Progenitor cell of endocrine pancreas (in vitro differentiated cells): ENCODE data around the gene OR6B2. TPM values are rescaled to one million over a fixed set of nuclear protein-coding genes. Genes with fewer than 3 reads are reported as not detected.
"Not testable (repeated sequence)": the region's sequence is repeated elsewhere in the genome, so short reads cannot be mapped to it uniquely, and the experiment has no call there.

ENCODE experiments used
- DNase-seq: peaks from one replicate; pipeline ENCODE4 v3.0.0; 2021; ENCODE audit warnings: low spot score; ENCODE audit not compliant: unreplicated experiment
- H3K27ac Mint-ChIP-seq: 2 replicates; pipeline ENCODE4 v1.8.0; 2021; ENCODE audit warnings: mild to moderate bottlenecking, moderate library complexity, mixed read lengths
- H3K27me3 Mint-ChIP-seq: 2 replicates; pipeline ENCODE4 v1.8.0; 2021; ENCODE audit warnings: mixed read lengths
- H3K36me3 Mint-ChIP-seq: 2 replicates; pipeline ENCODE4 v1.8.0; 2022; ENCODE audit warnings: mixed read lengths; ENCODE audit not compliant: insufficient read depth
- H3K4me1 Mint-ChIP-seq: 2 replicates; pipeline ENCODE4 v1.8.0; 2021; ENCODE audit warnings: low read depth, mixed read lengths
- H3K4me3 Mint-ChIP-seq: 2 replicates; pipeline ENCODE4 v1.8.0; 2021; ENCODE audit warnings: low read depth, mild to moderate bottlenecking, moderate library complexity, mixed read lengths
- H3K9me3 Mint-ChIP-seq: 2 replicates; pipeline ENCODE4 v1.8.0; 2021; ENCODE audit warnings: low read depth, mixed read lengths
- total RNA-seq: library from RNA; stranded (reverse); gene quantifications from 2 replicates; pipeline ENCODE4 v1.2.1, GENCODE V29; 2021
- TF ChIP-seq, protein P1 (sequence below): fragments of 200-600 bp; sonication (generic); IDR thresholded peaks from one replicate; pipeline ENCODE4 v1.5.0; 2021; ENCODE audit warnings: antibody characterized with exemption, mild to moderate bottlenecking; ENCODE audit not compliant: unreplicated experiment

Gene OR6B2
- total RNA-seq, 1 donor from 2014 or later, result not detected

DNA sequence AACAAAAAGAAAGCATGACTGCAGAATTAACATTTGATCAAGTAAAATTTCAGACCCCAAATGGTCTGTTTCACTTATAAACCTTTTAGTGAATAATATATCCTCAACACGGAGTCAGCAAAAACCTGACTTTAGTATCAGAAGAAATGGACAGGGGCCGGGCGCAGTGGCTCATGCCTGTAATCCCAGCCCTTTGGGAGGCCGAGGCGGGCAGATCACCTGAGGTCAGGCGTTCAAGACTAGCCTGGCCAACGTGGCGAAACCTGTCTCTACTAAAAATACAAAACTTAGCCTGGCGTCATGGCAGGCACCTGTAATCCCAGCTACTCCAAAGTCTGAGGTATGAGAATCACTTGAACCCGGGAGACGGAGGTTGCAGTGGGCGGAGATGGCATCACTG is 20.0 kb upstream of the OR6B2 start:
- Mint-ChIP-seq H3K27me3 (peaks cover 69% of the 10 kb centered on the region), H3K4me3 (no peak overlapping the region), H3K9me3 (no peaks in the 10 kb centered on the region), H3K4me1 (peaks cover 1% of the 10 kb centered on the region), H3K36me3 (no peaks in the 10 kb centered on the region), H3K27ac (no peak overlapping the region)
- no peak for DNase-seq
- TF ChIP-seq, protein P1, sequence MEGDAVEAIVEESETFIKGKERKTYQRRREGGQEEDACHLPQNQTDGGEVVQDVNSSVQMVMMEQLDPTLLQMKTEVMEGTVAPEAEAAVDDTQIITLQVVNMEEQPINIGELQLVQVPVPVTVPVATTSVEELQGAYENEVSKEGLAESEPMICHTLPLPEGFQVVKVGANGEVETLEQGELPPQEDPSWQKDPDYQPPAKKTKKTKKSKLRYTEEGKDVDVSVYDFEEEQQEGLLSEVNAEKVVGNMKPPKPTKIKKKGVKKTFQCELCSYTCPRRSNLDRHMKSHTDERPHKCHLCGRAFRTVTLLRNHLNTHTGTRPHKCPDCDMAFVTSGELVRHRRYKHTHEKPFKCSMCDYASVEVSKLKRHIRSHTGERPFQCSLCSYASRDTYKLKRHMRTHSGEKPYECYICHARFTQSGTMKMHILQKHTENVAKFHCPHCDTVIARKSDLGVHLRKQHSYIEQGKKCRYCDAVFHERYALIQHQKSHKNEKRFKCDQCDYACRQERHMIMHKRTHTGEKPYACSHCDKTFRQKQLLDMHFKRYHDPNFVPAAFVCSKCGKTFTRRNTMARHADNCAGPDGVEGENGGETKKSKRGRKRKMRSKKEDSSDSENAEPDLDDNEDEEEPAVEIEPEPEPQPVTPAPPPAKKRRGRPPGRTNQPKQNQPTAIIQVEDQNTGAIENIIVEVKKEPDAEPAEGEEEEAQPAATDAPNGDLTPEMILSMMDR, result no peak

DNA sequence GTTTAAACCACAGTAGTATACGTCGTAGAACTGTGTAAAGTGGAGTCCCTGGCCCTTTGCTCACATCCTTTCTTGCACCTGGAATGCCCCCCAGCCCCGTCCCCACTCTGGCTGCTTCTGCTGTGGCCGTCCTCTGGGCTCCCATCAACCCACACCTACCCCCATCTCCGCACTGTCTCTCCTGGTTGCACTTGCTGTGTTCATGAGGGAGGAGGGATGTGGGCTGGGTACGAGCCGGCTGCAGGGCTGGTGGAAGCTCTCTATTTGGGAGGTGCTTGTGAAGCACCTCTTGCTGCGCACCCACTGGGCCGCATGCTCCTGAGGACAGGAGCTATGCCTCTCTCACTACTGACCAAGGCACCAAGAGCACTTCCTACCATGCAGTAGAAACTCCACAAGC is 18.0 kb upstream of the OR6B2 start:
- Mint-ChIP-seq H3K27ac (no peak overlapping the region), H3K9me3 (no peaks in the 10 kb centered on the region), H3K4me1 (peaks cover 1% of the 10 kb centered on the region), H3K36me3 (no peaks in the 10 kb centered on the region), H3K4me3 (no peak overlapping the region), H3K27me3 (peaks cover 67% of the 10 kb centered on the region)
- TF ChIP-seq, protein P1, result no peak
- no peak for DNase-seq

DNA sequence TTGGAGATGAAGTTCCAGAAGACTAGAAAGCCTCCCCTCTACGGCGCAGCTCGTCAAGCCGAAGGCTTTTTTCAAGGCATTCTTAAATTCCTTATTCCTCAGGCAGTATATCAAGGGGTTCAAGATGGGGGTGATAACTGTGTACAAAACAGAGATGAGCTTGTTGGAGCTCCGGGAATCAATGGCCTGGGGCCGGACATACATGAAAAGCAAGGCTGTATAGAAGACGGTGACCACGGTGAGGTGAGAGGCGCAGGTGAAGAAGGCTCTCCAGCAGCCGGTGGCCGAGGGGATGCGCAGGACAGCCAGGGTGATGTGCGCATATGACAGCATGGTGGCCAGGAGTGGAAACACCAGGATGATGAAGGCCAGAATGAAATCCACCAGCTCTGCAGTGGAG is 14.9 kb upstream of the OR6B2 start:
- no peaks in the 10 kb centered on the region for H3K4me1 Mint-ChIP-seq
- no peak for DNase-seq
- H3K27me3 Mint-ChIP-seq, result peaks cover 52% of the 10 kb centered on the region
- TF ChIP-seq, protein P1, result no peak
- H3K4me3 Mint-ChIP-seq, result no peak overlapping the region
- H3K9me3 Mint-ChIP-seq, result no peaks in the 10 kb centered on the region
- no peaks in the 10 kb centered on the region for H3K36me3 Mint-ChIP-seq
- H3K27ac Mint-ChIP-seq, result no peak overlapping the region

DNA sequence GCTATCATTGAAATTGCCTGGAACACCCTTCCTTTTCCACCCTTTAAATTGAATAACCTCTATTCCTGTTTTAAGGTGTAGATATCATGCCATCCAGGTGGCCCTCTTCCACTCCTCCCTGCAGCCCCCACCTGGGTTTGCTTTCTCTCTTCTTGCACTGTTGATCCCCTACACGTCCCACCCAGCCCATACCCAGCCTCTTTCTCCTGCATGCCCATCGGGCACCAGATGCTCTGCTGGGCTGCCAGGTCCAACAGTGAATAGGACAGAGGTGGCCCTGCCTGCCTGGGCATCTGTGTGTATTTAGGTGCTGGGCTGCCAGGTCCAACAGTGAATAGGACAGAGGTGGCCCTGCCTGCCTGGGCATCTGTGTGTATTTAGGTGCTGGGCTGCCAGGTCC is 13.9 kb upstream of the OR6B2 start:
- not testable (repeated sequence) for H3K4me3 Mint-ChIP-seq, H3K9me3 Mint-ChIP-seq, DNase-seq, H3K27ac Mint-ChIP-seq, H3K36me3 Mint-ChIP-seq, H3K4me1 Mint-ChIP-seq
- H3K27me3 Mint-ChIP-seq, result peaks cover 45% of the 10 kb centered on the region

DNA sequence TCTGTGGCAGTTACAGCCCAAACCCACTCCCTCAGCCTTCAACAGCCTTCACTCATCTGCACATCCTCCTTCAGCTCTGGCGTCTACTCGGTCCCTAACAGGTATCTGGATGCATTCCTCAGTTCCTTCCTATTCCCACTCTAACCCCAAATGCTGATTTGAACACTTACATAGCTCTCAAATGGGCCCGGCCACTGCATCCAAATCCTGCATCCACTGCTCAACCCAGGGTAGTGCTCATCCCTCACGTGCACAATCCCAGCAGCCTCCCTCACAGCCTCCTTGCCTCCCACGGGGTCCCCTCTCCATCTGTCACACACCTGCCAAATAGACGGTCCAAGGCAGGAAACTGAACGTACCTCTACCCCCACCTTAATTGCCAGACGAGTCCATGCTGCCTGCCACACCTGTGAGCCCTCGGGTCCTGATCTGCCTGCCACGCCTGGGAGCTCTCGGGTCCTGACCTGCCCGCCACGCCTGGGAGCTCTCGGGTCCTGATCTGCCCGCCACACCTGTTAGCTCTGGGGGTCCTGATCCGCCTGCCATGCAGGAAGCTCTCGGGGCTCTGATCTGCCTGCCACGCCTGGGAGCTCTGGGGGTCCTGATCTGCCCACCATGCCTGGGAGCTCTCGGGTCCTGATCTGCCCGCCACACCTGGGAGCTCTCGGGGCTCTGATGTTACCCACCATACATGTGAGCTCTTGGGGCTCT is 13.2 kb upstream of the OR6B2 start:
- no peak for DNase-seq
- Mint-ChIP-seq H3K27ac (no peak overlapping the region), H3K9me3 (no peaks in the 10 kb centered on the region), H3K36me3 (no peaks in the 10 kb centered on the region), H3K27me3 (peaks cover 38% of the 10 kb centered on the region), H3K4me1 (no peaks in the 10 kb centered on the region), H3K4me3 (no peak overlapping the region)
- TF ChIP-seq, protein P1, result no peak

DNA sequence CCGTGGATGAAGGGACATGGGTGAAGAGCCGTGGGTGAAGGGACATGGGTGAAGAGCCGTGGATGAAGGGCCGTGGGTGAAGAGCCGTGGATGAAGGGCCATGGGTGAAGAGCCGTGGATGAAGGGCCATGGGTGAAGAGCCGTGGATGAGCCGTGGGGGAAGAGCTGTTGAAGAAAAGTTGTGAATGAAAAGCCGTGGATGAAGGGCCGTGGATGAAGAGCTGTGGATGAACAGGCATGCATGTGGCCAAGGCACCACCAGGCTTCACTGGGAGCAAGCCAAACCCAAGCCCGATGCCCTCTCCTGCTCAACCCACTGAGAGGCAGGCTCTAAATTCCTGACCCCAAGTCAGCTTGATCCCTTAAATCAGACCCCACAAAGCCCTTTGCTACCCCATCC is 12.5 kb upstream of the OR6B2 start:
- H3K27me3 Mint-ChIP-seq, result peaks cover 34% of the 10 kb centered on the region
- H3K9me3 Mint-ChIP-seq, result no peaks in the 10 kb centered on the region
- no peak overlapping the region for H3K4me3 Mint-ChIP-seq
- DNase-seq, result no peak
- H3K27ac Mint-ChIP-seq, result no peak overlapping the region
- H3K4me1 Mint-ChIP-seq, result no peaks in the 10 kb centered on the region
- no peaks in the 10 kb centered on the region for H3K36me3 Mint-ChIP-seq
- TF ChIP-seq, protein P1, result no peak
